HEK293 (cell line): ENCODE measurements around the gene NRG2.

ENCODE experiments used
- CTCF ChIA-PET: fragments of 350-600 bp; formaldehyde crosslinking; extraction: SDS; loops from one replicate; lab custom pipeline; 2021; ENCODE audit warnings: antibody characterized with exemption; lab: Yijun Ruan, JAX
- POLR2A ChIA-PET: fragments of 300-600 bp; formaldehyde crosslinking; extraction: SDS; loops from one replicate; lab custom pipeline; 2020; ENCODE audit warnings: antibody characterized with exemption, inconsistent platforms; lab: Yijun Ruan, JAX
- H3K27ac ChIP-seq: fragments of 200-500 bp; sonication (Bioruptor generic); 2 replicates; pipeline ENCODE4 v1.5.1; 2014; ENCODE audit warnings: low read depth, low read length, control low read depth, inconsistent platforms; ENCODE audit errors: extremely low read depth
- H3K36me3 ChIP-seq, 2 experiments: fragments of 200-500 bp in 1 of 2; sonication (Bioruptor generic) in 1 of 2; 1 replicate in 1 of 2; 2 replicates in 1 of 2; pipeline ENCODE4 v1.5.1; 2014 to 2017; ENCODE audit warnings: inconsistent platforms in 2 of 2, low read length in 2 of 2; ENCODE audit not compliant: control insufficient read depth in 2 of 2, insufficient read depth in 1 of 2
- H3K4me1 ChIP-seq: fragments of 200-500 bp; sonication (Bioruptor generic); 2 replicates; pipeline ENCODE4 v1.5.1; 2014; ENCODE audit warnings: mild to moderate bottlenecking, low read length, inconsistent platforms; ENCODE audit not compliant: control insufficient read depth, insufficient read depth
- H3K4me3 ChIP-seq: 2 replicates; pipeline ENCODE4 v1.5.1; 2011; ENCODE audit warnings: low read depth, mild to moderate bottlenecking, control low read depth, low read length, moderate library complexity
- H3K9me3 ChIP-seq: fragments of 200-500 bp; sonication (Bioruptor generic); 2 replicates; pipeline ENCODE4 v1.5.1; 2014; ENCODE audit warnings: low read depth, low read length, inconsistent platforms; ENCODE audit not compliant: control insufficient read depth, insufficient read depth
- IKZF3 ChIP-seq: fragments of 450-650 bp; IDR thresholded peaks from 2 replicates; pipeline ENCODE4 v1.5.0; 2018; ENCODE audit warnings: missing biosample characterization, mild to moderate bottlenecking, missing genetic modification characterization, moderate library complexity
- OVOL3 ChIP-seq: fragments of 450-650 bp; formaldehyde crosslinking; IDR thresholded peaks from 2 replicates; pipeline ENCODE4 v1.5.1; 2016; ENCODE audit warnings: missing biosample characterization, missing genetic modification characterization
- PATZ1 ChIP-seq: fragments of 450-650 bp; formaldehyde crosslinking; IDR thresholded peaks from 2 replicates; pipeline ENCODE4 v1.5.1; 2016; ENCODE audit warnings: missing biosample characterization, missing genetic modification characterization
- YY2 ChIP-seq: fragments of 450-650 bp; formaldehyde crosslinking; IDR thresholded peaks from 2 replicates; pipeline ENCODE4 v1.5.1; 2016; ENCODE audit warnings: missing biosample characterization, missing genetic modification characterization
- ZBTB17 ChIP-seq: fragments of 450-650 bp; formaldehyde crosslinking; IDR thresholded peaks from 2 replicates; pipeline ENCODE4 v1.5.1; 2016; ENCODE audit warnings: missing biosample characterization, missing genetic modification characterization
- ZFHX2 ChIP-seq: fragments of 450-650 bp; formaldehyde crosslinking; conservative IDR thresholded peaks from 2 replicates; pipeline ENCODE4 v1.5.1; 2016; ENCODE audit warnings: missing biosample characterization, missing genetic modification characterization
- ZFP3 ChIP-seq: fragments of 450-650 bp; formaldehyde crosslinking; IDR thresholded peaks from 2 replicates; pipeline ENCODE4 v1.5.1; 2016; ENCODE audit warnings: low read depth, missing biosample characterization, missing genetic modification characterization
- ZNF133 ChIP-seq: fragments of 450-650 bp; formaldehyde crosslinking; IDR thresholded peaks from 2 replicates; pipeline ENCODE4 v1.5.1; 2016; ENCODE audit warnings: missing biosample characterization, missing genetic modification characterization
- ZNF24 ChIP-seq: fragments of 450-650 bp; formaldehyde crosslinking; IDR thresholded peaks from 2 replicates; pipeline ENCODE4 v1.5.1; 2016; ENCODE audit warnings: missing biosample characterization, missing genetic modification characterization
- ZNF292 ChIP-seq: fragments of 450-650 bp; formaldehyde crosslinking; IDR thresholded peaks from 2 replicates; pipeline ENCODE4 v1.5.1; 2016; ENCODE audit warnings: low read depth, missing biosample characterization, missing genetic modification characterization, borderline replicate concordance
- ZNF335 ChIP-seq: fragments of 450-650 bp; formaldehyde crosslinking; conservative IDR thresholded peaks from 2 replicates; pipeline ENCODE4 v1.5.1; 2016; ENCODE audit warnings: missing biosample characterization, missing genetic modification characterization
- ZNF362 ChIP-seq: fragments of 450-650 bp; formaldehyde crosslinking; IDR thresholded peaks from 2 replicates; pipeline ENCODE4 v1.5.1; 2016; ENCODE audit warnings: missing biosample characterization, missing genetic modification characterization
- ZNF423 ChIP-seq: fragments of 450-650 bp; formaldehyde crosslinking; IDR thresholded peaks from 2 replicates; pipeline ENCODE4 v1.5.1; 2016; ENCODE audit warnings: missing biosample characterization, missing genetic modification characterization
- ZNF548 ChIP-seq: fragments of 450-650 bp; formaldehyde crosslinking; IDR thresholded peaks from 2 replicates; pipeline ENCODE4 v1.5.1; 2016; ENCODE audit warnings: missing biosample characterization, missing genetic modification characterization
- ZNF843 ChIP-seq: fragments of 450-650 bp; formaldehyde crosslinking; IDR thresholded peaks from 2 replicates; pipeline ENCODE4 v1.5.1; 2016; ENCODE audit warnings: missing biosample characterization, missing genetic modification characterization
- ZXDB ChIP-seq: fragments of 450-650 bp; formaldehyde crosslinking; IDR thresholded peaks from 2 replicates; pipeline ENCODE4 v1.5.1; 2016; ENCODE audit warnings: missing biosample characterization, missing genetic modification characterization
- TF ChIP-seq, protein P1 (sequence below): fragments of 450-650 bp; formaldehyde crosslinking; IDR thresholded peaks from 2 replicates; pipeline ENCODE4; 2016; ENCODE audit warnings: missing biosample characterization, missing genetic modification characterization
- TF ChIP-seq, protein P2 (sequence below): fragments of 450-650 bp; formaldehyde crosslinking; IDR thresholded peaks from 2 replicates; pipeline ENCODE4 v1.5.1; 2016; ENCODE audit warnings: missing biosample characterization, missing genetic modification characterization

The NRG2 gene

DNA sequence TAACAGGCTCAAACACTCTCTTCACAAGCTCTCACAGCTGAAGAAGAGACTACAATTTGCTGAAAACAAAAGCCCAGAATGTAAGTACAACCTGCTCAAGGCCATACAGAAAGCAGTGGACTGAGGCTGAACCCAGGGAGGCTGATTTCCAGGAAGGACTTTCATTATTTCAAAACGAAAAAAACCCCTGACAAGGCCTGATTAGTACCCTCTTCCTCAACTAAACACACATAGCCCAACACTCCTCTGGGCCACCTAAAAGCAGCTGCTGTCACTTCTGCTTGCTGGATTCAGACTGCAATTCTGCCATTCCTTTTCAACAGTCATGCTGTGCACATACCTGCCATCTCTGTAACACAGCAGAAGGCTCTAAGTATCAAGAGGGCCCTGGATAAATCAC, 18.2 kb downstream of the NRG2 start (continued):
- TF ChIP-seq ZNF362 (tag by site-specific recombination) (no peak), IKZF3 (tag by site-specific recombination) (no peak)

- no peaks in the 10 kb centered on the region for H3K36me3 ChIP-seq
- H3K9me3 ChIP-seq, result no peaks in the 10 kb centered on the region
- no peak overlapping the region for H3K4me3 ChIP-seq
- H3K27ac ChIP-seq, result no peak overlapping the region
- CTCF ChIA-PET, result no interaction called here
- POLR2A ChIA-PET, result no interaction called here
- peaks cover 10% of the 10 kb centered on the region for H3K4me1 ChIP-seq
- TF ChIP-seq ZNF133 (tag by site-specific recombination), result peak; percentile 91
- TF ChIP-seq OVOL3 (tag by site-specific recombination), result no peak
- TF ChIP-seq ZNF362 (tag by site-specific recombination), result no peak
- TF ChIP-seq ZFP3 (tag by site-specific recombination), result no peak
- TF ChIP-seq ZBTB17 (tag by site-specific recombination), result 0 out of 2 replicates have a peak, but pooled peaks have one; percentile 14
Observed at GRCh38 chr5:140023611-140024191, 19.4 kb downstream of the NRG2 start.

GRCh38 chr5:140020601-140021177, 22.4 kb downstream of the NRG2 start:
- CTCF ChIA-PET, result interaction anchor here (0.7 kb wide), 1 partner anchor 8 kb away, joined by 4 read pairs; no protein-coding TSS in a partner anchor

GRCh38 chr5:140018920-140019644, 24.0 kb downstream of the NRG2 start:
- H3K4me1 ChIP-seq, result peaks cover 10% of the 10 kb centered on the region
- POLR2A ChIA-PET, result no interaction called here
- H3K9me3 ChIP-seq, result no peaks in the 10 kb centered on the region
- H3K27ac ChIP-seq, result no peak overlapping the region
- no peaks in the 10 kb centered on the region for H3K36me3 ChIP-seq
- CTCF ChIA-PET, result interaction anchor here (1.0 to 1.4 kb wide), 2 partner anchors 50 to 138 kb away, joined by 3 to 5 read pairs; no protein-coding TSS in a partner anchor
- no peak overlapping the region for H3K4me3 ChIP-seq
- peak; percentile 39; the same call in 1 of the 2 replicates for TF ChIP-seq ZNF335 (tag by site-specific recombination)
- TF ChIP-seq YY2, result no peak
- peak; percentile 49; the same call in 1 of the 2 replicates for TF ChIP-seq PATZ1
- TF ChIP-seq, protein P1, sequence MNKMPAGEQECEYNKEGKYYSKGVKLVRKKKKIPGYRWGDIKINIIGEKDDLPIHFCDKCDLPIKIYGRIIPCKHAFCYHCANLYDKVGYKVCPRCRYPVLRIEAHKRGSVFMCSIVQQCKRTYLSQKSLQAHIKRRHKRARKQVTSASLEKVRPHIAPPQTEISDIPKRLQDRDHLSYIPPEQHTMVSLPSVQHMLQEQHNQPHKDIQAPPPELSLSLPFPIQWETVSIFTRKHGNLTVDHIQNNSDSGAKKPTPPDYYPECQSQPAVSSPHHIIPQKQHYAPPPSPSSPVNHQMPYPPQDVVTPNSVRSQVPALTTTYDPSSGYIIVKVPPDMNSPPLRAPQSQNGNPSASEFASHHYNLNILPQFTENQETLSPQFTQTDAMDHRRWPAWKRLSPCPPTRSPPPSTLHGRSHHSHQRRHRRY, result no peak
- TF ChIP-seq ZNF843, result peak; percentile 42; the same call in 1 of the 2 replicates
- no peak for TF ChIP-seq ZNF292 (tag by site-specific recombination)
- peak; percentile 27; the same call in 1 of the 2 replicates for TF ChIP-seq ZXDB (tag by site-specific recombination)
- TF ChIP-seq ZNF24 (tag by site-specific recombination), result 0 out of 2 replicates have a peak, but pooled peaks have one; percentile 47
- no peak for TF ChIP-seq ZNF548
- 0 out of 2 replicates have a peak, but pooled peaks have one; percentile 28 for TF ChIP-seq ZNF423

More at GRCh38 chr5:140020601-140021177, 22.4 kb downstream of the NRG2 start:
- Histone ChIP-seq H3K4me1 (peaks cover 10% of the 10 kb centered on the region), H3K4me3 (no peak overlapping the region), H3K36me3 (no peaks in the 10 kb centered on the region), H3K27ac (no peak overlapping the region), H3K9me3 (no peaks in the 10 kb centered on the region)
- POLR2A ChIA-PET, result no interaction called here
- TF ChIP-seq, protein P2, sequence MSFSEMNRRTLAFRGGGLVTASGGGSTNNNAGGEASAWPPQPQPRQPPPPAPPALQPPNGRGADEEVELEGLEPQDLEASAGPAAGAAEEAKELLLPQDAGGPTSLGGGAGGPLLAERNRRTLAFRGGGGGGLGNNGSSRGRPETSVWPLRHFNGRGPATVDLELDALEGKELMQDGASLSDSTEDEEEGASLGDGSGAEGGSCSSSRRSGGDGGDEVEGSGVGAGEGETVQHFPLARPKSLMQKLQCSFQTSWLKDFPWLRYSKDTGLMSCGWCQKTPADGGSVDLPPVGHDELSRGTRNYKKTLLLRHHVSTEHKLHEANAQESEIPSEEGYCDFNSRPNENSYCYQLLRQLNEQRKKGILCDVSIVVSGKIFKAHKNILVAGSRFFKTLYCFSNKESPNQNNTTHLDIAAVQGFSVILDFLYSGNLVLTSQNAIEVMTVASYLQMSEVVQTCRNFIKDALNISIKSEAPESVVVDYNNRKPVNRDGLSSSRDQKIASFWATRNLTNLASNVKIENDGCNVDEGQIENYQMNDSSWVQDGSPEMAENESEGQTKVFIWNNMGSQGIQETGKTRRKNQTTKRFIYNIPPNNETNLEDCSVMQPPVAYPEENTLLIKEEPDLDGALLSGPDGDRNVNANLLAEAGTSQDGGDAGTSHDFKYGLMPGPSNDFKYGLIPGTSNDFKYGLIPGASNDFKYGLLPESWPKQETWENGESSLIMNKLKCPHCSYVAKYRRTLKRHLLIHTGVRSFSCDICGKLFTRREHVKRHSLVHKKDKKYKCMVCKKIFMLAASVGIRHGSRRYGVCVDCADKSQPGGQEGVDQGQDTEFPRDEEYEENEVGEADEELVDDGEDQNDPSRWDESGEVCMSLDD (tag by site-specific recombination), result no peak
- TF ChIP-seq ZFHX2 (tag by site-specific recombination), result peak; percentile 16; the same call in 1 of the 2 replicates
